GM23338 (cell line): ENCODE data around the gene DCLRE1B. TPM values are rescaled to one million over a fixed set of nuclear protein-coding genes. Genes with fewer than 3 reads are reported as not detected.

Source experiments
- ATAC-seq: fragments of 200-7000 bp; cut with Tn5 transposase; 3 replicates; pipeline ENCODE4 v1.9.1; 2020
- DNase-seq: peaks from one replicate; pipeline ENCODE4 v3.0.0-alpha.2; 2015; ENCODE audit warnings: low spot score
- H2AFZ ChIP-seq: fragments of 200-600 bp; sonication (generic); 2 replicates; pipeline ENCODE4 v1.8.0; 2016; ENCODE audit warnings: antibody characterized with exemption, mild to moderate bottlenecking, moderate library complexity
- H3F3A ChIP-seq: fragments of 200-600 bp; sonication (generic); replicated peaks from 2 replicates; pipeline ENCODE4 v1.8.0; 2017; ENCODE audit warnings: antibody characterized with exemption, mixed run types, low read depth
- H3K27ac ChIP-seq: fragments of 200-600 bp; sonication (generic); 2 replicates; pipeline ENCODE4 v1.6.1; 2016; ENCODE audit warnings: low read depth
- H3K27me3 ChIP-seq: fragments of 200-600 bp; sonication (generic); 2 replicates; pipeline ENCODE4 v1.8.0; 2016; ENCODE audit warnings: mild to moderate bottlenecking, mixed run types, moderate library complexity; ENCODE audit not compliant: insufficient read depth
- H3K36me3 ChIP-seq: fragments of 200-600 bp; sonication (generic); 2 replicates; pipeline ENCODE4 v1.8.0; 2016; ENCODE audit warnings: mild to moderate bottlenecking; ENCODE audit not compliant: insufficient read depth
- H3K4me1 ChIP-seq: fragments of 200-600 bp; sonication (generic); 2 replicates; pipeline ENCODE4 v1.8.0; 2016; ENCODE audit warnings: mild to moderate bottlenecking, moderate library complexity; ENCODE audit not compliant: insufficient read depth
- H3K4me2 ChIP-seq: fragments of 200-600 bp; sonication (generic); 2 replicates; pipeline ENCODE4 v1.7.1; 2017; ENCODE audit warnings: mixed run types
- H3K4me3 ChIP-seq: fragments of 200-600 bp; sonication (generic); 2 replicates; pipeline ENCODE4 v1.6.1; 2016; ENCODE audit warnings: mixed run types
- H3K79me2 ChIP-seq: fragments of 200-600 bp; sonication (generic); replicated peaks from 2 replicates; pipeline ENCODE4 v1.8.0; 2017; ENCODE audit warnings: mild to moderate bottlenecking; ENCODE audit not compliant: insufficient read depth
- H3K9me2 ChIP-seq: fragments of 200-600 bp; sonication (generic); 2 replicates; pipeline ENCODE4 v1.8.0; 2017; ENCODE audit not compliant: insufficient read depth
- H4K20me1 ChIP-seq: fragments of 200-600 bp; sonication (generic); replicated peaks from 2 replicates; pipeline ENCODE4 v1.8.0; 2017; ENCODE audit warnings: mild to moderate bottlenecking; ENCODE audit not compliant: insufficient read depth
- H3K27ac Mint-ChIP-seq: 2 replicates; pipeline ENCODE4 v1.8.0; 2020; ENCODE audit warnings: inconsistent platforms, mild to moderate bottlenecking, moderate library complexity, mixed read lengths
- H3K27me3 Mint-ChIP-seq: 3 replicates; pipeline ENCODE4 v1.8.0; 2022; ENCODE audit warnings: low read depth, mild to moderate bottlenecking, moderate library complexity, mixed read lengths, inconsistent platforms; ENCODE audit not compliant: insufficient read depth, poor library complexity
- H3K36me3 Mint-ChIP-seq: 3 replicates; pipeline ENCODE4 v1.8.0; 2021; ENCODE audit warnings: low read depth, mild to moderate bottlenecking, inconsistent platforms, moderate library complexity, mixed read lengths
- H3K4me1 Mint-ChIP-seq: 3 replicates; pipeline ENCODE4 v1.8.0; 2020; ENCODE audit warnings: mild to moderate bottlenecking, inconsistent platforms, mixed read lengths
- H3K4me3 Mint-ChIP-seq: 3 replicates; pipeline ENCODE4 v1.8.0; 2021; ENCODE audit warnings: moderate library complexity, mild to moderate bottlenecking, inconsistent platforms, mixed read lengths
- H3K9me3 Mint-ChIP-seq: 3 replicates; pipeline ENCODE4 v1.8.0; 2020; ENCODE audit warnings: moderate library complexity, mild to moderate bottlenecking, inconsistent platforms, mixed read lengths
- CREB1 ChIP-seq: fragments of 250-450 bp; sonication (Bioruptor Pico); IDR thresholded peaks from 2 replicates; pipeline ENCODE4 v1.5.0; 2020; ENCODE audit warnings: low read depth, mild to moderate bottlenecking, moderate library complexity
- EZH2 ChIP-seq: fragments of 200-600 bp; sonication (generic); IDR thresholded peaks from one replicate; pipeline ENCODE4 v1.8.0; 2017; ENCODE audit warnings: antibody characterized with exemption, mild to moderate bottlenecking, low read depth; ENCODE audit not compliant: unreplicated experiment
- EZH2phosphoT487 ChIP-seq: fragments of 200-600 bp; sonication (generic); IDR thresholded peaks from one replicate; pipeline ENCODE4 v1.8.1; 2018; ENCODE audit warnings: antibody characterized with exemption; ENCODE audit not compliant: unreplicated experiment
- JUNB ChIP-seq: IDR thresholded peaks from one replicate; pipeline ENCODE4 v1.6.1; 2016; ENCODE audit warnings: antibody characterized with exemption; ENCODE audit not compliant: unreplicated experiment
- NANOG ChIP-seq: IDR thresholded peaks from 2 replicates; pipeline ENCODE4 v1.6.1; 2016; ENCODE audit warnings: antibody characterized with exemption, borderline replicate concordance
- POLR2AphosphoS5 ChIP-seq: IDR thresholded peaks from 2 replicates; pipeline ENCODE4 v1.6.1; 2016; ENCODE audit warnings: antibody characterized with exemption, low read depth
- STAT1 ChIP-seq: IDR thresholded peaks from one replicate; pipeline ENCODE4 v1.6.1; 2016; ENCODE audit warnings: antibody characterized with exemption; ENCODE audit not compliant: unreplicated experiment
- ZNF114 ChIP-seq: fragments of 250-450 bp; sonication (Bioruptor Pico); IDR thresholded peaks from 2 replicates; pipeline ENCODE4 v1.5.0; 2020; ENCODE audit warnings: mild to moderate bottlenecking, moderate library complexity
- ZNF331 ChIP-seq: fragments of 250-450 bp; sonication (Bioruptor Pico); IDR thresholded peaks from 2 replicates; pipeline ENCODE4 v1.5.0; 2020; ENCODE audit warnings: low read depth, mild to moderate bottlenecking, moderate library complexity
- polyA plus RNA-seq: library from polyadenylated mRNA; unstranded; fragments of >200 nt; fragmentation: Nextera tagmentation; extraction: Ambion mirVana; gene quantifications from 2 replicates; pipeline ENCODE4 v1.2.1, GENCODE V29; 2016
- total RNA-seq: library from RNA; depleted of rRNA; stranded (reverse); fragments of >200 nt; shearing (Covaris generic); gene quantifications from 2 replicates; pipeline ENCODE4 v1.2.3, GENCODE V29; 2014
- TF ChIP-seq, protein P1 (sequence below): fragments of 250-450 bp; sonication (Bioruptor Pico); IDR thresholded peaks from 2 replicates; pipeline ENCODE4 v1.5.0; 2020; ENCODE audit warnings: mild to moderate bottlenecking, moderate library complexity
- TF ChIP-seq, protein P2 (sequence below), 2 experiments: fragments of 200-600 bp in 1 of 2; sonication (generic) in 1 of 2; conservative IDR thresholded peaks; 2 replicates each; pipeline versions ENCODE4 v1.5.1 to v1.6.1; 2016 to 2017; ENCODE audit warnings: antibody characterized with exemption in 2 of 2, low read depth in 2 of 2, mild to moderate bottlenecking in 2 of 2, moderate library complexity in 1 of 2
- TF ChIP-seq, protein P3 (sequence below): IDR thresholded peaks from one replicate; pipeline ENCODE4 v1.6.1; 2018; ENCODE audit warnings: antibody characterized with exemption; ENCODE audit not compliant: unreplicated experiment
- TF ChIP-seq, protein P4 (sequence below): IDR thresholded peaks from 2 replicates; pipeline ENCODE4 v1.6.1; 2016; ENCODE audit warnings: antibody characterized with exemption

The DCLRE1B gene
- total and polyA plus RNA-seq, 2 experiments from 2014 or later, result 6.3 to 9.7 TPM

DNA sequence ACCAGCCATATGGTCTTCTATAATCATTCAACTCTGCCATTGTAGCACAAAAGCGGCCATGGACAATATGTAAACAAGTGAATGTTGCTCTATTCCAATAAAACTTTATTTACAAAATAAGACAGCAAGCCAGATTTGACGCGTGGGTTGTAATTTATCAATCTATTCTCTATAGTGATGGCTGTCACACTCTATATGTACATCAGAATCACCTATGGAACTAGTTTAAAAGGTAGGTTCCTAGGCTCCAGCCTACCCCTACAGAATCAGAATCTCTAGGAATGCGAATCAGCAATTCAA is 25.4 kb upstream of the DCLRE1B start (continued):
- TF ChIP-seq, protein P1, sequence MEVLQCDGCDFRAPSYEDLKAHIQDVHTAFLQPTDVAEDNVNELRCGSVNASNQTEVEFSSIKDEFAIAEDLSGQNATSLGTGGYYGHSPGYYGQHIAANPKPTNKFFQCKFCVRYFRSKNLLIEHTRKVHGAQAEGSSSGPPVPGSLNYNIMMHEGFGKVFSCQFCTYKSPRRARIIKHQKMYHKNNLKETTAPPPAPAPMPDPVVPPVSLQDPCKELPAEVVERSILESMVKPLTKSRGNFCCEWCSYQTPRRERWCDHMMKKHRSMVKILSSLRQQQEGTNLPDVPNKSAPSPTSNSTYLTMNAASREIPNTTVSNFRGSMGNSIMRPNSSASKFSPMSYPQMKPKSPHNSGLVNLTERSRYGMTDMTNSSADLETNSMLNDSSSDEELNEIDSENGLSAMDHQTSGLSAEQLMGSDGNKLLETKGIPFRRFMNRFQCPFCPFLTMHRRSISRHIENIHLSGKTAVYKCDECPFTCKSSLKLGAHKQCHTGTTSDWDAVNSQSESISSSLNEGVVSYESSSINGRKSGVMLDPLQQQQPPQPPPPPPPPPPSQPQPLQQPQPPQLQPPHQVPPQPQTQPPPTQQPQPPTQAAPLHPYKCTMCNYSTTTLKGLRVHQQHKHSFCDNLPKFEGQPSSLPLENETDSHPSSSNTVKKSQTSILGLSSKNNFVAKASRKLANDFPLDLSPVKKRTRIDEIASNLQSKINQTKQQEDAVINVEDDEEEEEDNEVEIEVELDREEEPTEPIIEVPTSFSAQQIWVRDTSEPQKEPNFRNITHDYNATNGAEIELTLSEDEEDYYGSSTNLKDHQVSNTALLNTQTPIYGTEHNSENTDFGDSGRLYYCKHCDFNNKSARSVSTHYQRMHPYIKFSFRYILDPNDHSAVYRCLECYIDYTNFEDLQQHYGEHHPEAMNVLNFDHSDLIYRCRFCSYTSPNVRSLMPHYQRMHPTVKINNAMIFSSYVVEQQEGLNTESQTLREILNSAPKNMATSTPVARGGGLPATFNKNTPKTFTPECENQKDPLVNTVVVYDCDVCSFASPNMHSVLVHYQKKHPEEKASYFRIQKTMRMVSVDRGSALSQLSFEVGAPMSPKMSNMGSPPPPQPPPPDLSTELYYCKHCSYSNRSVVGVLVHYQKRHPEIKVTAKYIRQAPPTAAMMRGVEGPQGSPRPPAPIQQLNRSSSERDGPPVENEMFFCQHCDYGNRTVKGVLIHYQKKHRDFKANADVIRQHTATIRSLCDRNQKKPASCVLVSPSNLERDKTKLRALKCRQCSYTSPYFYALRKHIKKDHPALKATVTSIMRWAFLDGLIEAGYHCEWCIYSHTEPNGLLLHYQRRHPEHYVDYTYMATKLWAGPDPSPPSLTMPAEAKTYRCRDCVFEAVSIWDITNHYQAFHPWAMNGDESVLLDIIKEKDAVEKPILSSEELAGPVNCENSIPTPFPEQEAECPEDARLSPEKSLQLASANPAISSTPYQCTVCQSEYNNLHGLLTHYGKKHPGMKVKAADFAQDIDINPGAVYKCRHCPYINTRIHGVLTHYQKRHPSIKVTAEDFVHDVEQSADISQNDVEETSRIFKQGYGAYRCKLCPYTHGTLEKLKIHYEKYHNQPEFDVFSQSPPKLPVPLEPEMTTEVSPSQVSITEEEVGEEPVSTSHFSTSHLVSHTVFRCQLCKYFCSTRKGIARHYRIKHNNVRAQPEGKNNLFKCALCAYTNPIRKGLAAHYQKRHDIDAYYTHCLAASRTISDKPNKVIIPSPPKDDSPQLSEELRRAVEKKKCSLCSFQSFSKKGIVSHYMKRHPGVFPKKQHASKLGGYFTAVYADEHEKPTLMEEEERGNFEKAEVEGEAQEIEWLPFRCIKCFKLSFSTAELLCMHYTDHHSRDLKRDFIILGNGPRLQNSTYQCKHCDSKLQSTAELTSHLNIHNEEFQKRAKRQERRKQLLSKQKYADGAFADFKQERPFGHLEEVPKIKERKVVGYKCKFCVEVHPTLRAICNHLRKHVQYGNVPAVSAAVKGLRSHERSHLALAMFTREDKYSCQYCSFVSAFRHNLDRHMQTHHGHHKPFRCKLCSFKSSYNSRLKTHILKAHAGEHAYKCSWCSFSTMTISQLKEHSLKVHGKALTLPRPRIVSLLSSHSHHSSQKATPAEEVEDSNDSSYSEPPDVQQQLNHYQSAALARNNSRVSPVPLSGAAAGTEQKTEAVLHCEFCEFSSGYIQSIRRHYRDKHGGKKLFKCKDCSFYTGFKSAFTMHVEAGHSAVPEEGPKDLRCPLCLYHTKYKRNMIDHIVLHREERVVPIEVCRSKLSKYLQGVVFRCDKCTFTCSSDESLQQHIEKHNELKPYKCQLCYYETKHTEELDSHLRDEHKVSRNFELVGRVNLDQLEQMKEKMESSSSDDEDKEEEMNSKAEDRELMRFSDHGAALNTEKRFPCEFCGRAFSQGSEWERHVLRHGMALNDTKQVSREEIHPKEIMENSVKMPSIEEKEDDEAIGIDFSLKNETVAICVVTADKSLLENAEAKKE, result no peak
- TF ChIP-seq CREB1 (CRISPR knock-in tag), result no peak
- TF ChIP-seq JUNB, result no peak

DNA sequence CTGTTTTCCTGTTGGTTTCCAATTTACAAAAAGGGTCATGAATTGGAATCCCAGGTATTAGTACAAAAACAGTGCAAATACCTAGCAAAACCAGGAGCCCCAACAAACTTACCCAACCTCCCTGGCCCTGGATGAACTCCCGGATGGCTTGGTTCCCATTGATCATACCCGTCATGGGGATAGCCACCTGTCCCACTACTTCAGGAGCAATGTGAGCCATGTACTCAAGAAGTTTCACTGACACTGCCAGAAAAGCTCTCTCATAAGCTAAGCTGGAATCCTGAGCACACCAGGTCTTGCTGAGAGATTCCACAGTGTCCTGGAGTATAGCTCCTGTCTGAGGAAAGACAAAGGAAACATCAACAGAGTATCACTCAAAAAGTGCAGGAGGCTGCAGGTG is 23.5 kb upstream of the DCLRE1B start:
- Mint-ChIP-seq H3K4me3 (no peak overlapping the region), H3K9me3 (no peaks in the 10 kb centered on the region), H3K4me1 (peaks cover 6% of the 10 kb centered on the region; the same call in 2 of the 3 replicates), H3K27ac (no peak overlapping the region), H3K27me3 (no peaks in the 10 kb centered on the region), H3K36me3 (no peaks in the 10 kb centered on the region)
- no peaks in the 10 kb centered on the region for H3K79me2 ChIP-seq
- H3K36me3 ChIP-seq, result no peaks in the 10 kb centered on the region
- H3F3A ChIP-seq, result no peaks in the 10 kb centered on the region
- H2AFZ ChIP-seq, result no peak overlapping the region
- H3K27me3 ChIP-seq, result no peaks in the 10 kb centered on the region
- no peaks in the 10 kb centered on the region for H3K9me2 ChIP-seq
- no peak for DNase-seq
- no peak for ATAC-seq
- no peak overlapping the region for H3K4me2 ChIP-seq
- H4K20me1 ChIP-seq, result no peaks in the 10 kb centered on the region
- no peak overlapping the region for H3K4me3 ChIP-seq
- H3K27ac ChIP-seq, result no peak overlapping the region
- H3K4me1 ChIP-seq, result peaks cover 11% of the 10 kb centered on the region; the same call in 1 of the 2 replicates
- TF ChIP-seq, protein P2, sequence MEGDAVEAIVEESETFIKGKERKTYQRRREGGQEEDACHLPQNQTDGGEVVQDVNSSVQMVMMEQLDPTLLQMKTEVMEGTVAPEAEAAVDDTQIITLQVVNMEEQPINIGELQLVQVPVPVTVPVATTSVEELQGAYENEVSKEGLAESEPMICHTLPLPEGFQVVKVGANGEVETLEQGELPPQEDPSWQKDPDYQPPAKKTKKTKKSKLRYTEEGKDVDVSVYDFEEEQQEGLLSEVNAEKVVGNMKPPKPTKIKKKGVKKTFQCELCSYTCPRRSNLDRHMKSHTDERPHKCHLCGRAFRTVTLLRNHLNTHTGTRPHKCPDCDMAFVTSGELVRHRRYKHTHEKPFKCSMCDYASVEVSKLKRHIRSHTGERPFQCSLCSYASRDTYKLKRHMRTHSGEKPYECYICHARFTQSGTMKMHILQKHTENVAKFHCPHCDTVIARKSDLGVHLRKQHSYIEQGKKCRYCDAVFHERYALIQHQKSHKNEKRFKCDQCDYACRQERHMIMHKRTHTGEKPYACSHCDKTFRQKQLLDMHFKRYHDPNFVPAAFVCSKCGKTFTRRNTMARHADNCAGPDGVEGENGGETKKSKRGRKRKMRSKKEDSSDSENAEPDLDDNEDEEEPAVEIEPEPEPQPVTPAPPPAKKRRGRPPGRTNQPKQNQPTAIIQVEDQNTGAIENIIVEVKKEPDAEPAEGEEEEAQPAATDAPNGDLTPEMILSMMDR (conservative IDR thresholded peaks at IDR 0.05; ENCODE audit: low read depth in 2 of 2), result no peak
- TF ChIP-seq, protein P3, sequence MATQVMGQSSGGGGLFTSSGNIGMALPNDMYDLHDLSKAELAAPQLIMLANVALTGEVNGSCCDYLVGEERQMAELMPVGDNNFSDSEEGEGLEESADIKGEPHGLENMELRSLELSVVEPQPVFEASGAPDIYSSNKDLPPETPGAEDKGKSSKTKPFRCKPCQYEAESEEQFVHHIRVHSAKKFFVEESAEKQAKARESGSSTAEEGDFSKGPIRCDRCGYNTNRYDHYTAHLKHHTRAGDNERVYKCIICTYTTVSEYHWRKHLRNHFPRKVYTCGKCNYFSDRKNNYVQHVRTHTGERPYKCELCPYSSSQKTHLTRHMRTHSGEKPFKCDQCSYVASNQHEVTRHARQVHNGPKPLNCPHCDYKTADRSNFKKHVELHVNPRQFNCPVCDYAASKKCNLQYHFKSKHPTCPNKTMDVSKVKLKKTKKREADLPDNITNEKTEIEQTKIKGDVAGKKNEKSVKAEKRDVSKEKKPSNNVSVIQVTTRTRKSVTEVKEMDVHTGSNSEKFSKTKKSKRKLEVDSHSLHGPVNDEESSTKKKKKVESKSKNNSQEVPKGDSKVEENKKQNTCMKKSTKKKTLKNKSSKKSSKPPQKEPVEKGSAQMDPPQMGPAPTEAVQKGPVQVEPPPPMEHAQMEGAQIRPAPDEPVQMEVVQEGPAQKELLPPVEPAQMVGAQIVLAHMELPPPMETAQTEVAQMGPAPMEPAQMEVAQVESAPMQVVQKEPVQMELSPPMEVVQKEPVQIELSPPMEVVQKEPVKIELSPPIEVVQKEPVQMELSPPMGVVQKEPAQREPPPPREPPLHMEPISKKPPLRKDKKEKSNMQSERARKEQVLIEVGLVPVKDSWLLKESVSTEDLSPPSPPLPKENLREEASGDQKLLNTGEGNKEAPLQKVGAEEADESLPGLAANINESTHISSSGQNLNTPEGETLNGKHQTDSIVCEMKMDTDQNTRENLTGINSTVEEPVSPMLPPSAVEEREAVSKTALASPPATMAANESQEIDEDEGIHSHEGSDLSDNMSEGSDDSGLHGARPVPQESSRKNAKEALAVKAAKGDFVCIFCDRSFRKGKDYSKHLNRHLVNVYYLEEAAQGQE, result no peak
- TF ChIP-seq ZNF331 (CRISPR knock-in tag) (no peak), POLR2AphosphoS5 (no peak), EZH2phosphoT487 (no peak), STAT1 (no peak), ZNF114 (CRISPR knock-in tag) (no peak), CREB1 (CRISPR knock-in tag) (no peak), EZH2 (no peak), NANOG (no peak), JUNB (no peak)
- TF ChIP-seq, protein P4, sequence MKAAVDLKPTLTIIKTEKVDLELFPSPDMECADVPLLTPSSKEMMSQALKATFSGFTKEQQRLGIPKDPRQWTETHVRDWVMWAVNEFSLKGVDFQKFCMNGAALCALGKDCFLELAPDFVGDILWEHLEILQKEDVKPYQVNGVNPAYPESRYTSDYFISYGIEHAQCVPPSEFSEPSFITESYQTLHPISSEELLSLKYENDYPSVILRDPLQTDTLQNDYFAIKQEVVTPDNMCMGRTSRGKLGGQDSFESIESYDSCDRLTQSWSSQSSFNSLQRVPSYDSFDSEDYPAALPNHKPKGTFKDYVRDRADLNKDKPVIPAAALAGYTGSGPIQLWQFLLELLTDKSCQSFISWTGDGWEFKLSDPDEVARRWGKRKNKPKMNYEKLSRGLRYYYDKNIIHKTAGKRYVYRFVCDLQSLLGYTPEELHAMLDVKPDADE, result no peak
